A673 (cell line): ENCODE measurements around the gene THRSP.

Experiments used
- CTCF ChIP-seq: fragments of 300-800, 200-600 bp; sonication (generic); conservative IDR thresholded peaks from 2 replicates; pipeline ENCODE4 v1.5.1; 2017; ENCODE audit warnings: low read depth, mild to moderate bottlenecking, antibody characterized with exemption, low read length, moderate library complexity, mixed read lengths
- EZH2 ChIP-seq: fragments of 200-600 bp; sonication (generic); IDR thresholded peaks from 2 replicates; pipeline ENCODE4 v1.6.1; 2017; ENCODE audit warnings: borderline replicate concordance, low read depth, mild to moderate bottlenecking, mixed read lengths, antibody characterized with exemption, low read length; ENCODE audit not compliant: poor library complexity, severe bottlenecking

DNA sequence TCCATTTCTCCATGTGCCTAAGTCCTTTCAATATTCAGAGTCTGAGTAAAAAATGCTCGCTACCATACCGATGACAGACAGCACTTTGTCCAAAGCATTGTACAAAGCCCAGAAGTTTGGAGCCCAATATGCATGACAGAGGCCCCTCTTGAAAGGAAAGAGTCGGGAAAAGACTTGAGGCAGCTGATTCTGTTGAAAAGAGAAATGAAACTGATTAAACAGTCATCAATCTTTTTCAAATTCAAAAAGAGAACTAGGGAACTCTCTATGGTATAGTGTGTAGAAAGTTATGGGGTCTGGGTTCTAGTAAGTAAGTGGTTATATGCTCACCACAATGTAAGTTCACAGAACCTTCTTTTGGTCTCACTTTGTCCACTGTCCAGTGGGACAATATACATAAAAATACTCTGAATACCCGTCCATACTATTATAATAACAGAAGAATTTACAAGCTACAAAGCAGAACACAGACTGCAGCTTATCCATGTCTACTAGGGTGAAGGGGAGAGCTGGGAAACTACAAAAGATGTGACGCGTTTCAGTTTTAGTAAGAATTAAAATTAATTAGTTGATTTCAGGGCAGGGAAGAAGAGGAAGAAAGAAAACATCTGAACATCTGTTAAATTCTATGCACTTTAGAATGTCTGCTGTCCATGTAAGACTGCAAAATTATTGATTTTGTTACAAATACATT lies 49.1 kb downstream of the THRSP start:
- TF ChIP-seq CTCF = no peak
- TF ChIP-seq EZH2 = no peak
